SK-N-SH (cell line): ENCODE data around the gene DNMT3A. TPM values are rescaled to one million over a fixed set of nuclear protein-coding genes. Genes with fewer than 3 reads are reported as not detected.

ENCODE experiments used
- CTCF ChIA-PET: fragments of 300-600, 350-600 bp; formaldehyde crosslinking; extraction: SDS; loops from one replicate; lab custom pipeline; 2021; lab: Yijun Ruan, JAX
- POLR2A ChIA-PET: fragments of 350-600 bp; sonication (Branson Sonifier 250); formaldehyde crosslinking; extraction: SDS; loops from one replicate; lab custom pipeline; 2020; ENCODE audit warnings: antibody characterized with exemption, inconsistent platforms; lab: Yijun Ruan, JAX
- DNase-seq: peaks from one replicate; pipeline ENCODE4 v3.0.0; 2012
- H2AFZ ChIP-seq: fragments of 200-600 bp; sonication (generic); 2 replicates; pipeline ENCODE4 v1.8.1; 2016; ENCODE audit warnings: antibody characterized with exemption, mild to moderate bottlenecking, low read depth
- H3F3A ChIP-seq: fragments of 200-600 bp; sonication (generic); replicated peaks from 2 replicates; pipeline ENCODE3; 2016; ENCODE audit warnings: antibody characterized with exemption, mild to moderate bottlenecking; ENCODE audit not compliant: insufficient read depth
- H3K27ac ChIP-seq, 2 experiments: fragments of 200-500 bp in 1 of 2; fragments of 200-600 bp in 1 of 2; sonication (Bioruptor generic) in 1 of 2; sonication (generic), shearing (Covaris generic) in 1 of 2; 2 replicates each; pipeline versions ENCODE4 v1.5.1 to v1.6.1; 2014 to 2016; ENCODE audit warnings: low read depth in 2 of 2, inconsistent platforms in 1 of 2, low read length in 1 of 2, mild to moderate bottlenecking in 1 of 2, mixed read lengths in 1 of 2
- H3K27me3 ChIP-seq: fragments of 200-600 bp; sonication (generic), shearing (Covaris generic); 2 replicates; pipeline ENCODE4 v1.6.1; 2016; ENCODE audit warnings: mixed run types; ENCODE audit not compliant: insufficient read depth
- H3K36me3 ChIP-seq, 2 experiments: fragments of 200-500 bp in 1 of 2; fragments of 200-600 bp in 1 of 2; sonication (Bioruptor generic) in 1 of 2; sonication (generic) in 1 of 2; replicated peaks in 1 of 2; 2 replicates each; pipeline versions ENCODE3 to v1.5.1; 2014 to 2016; ENCODE audit warnings: low read length in 1 of 2, mild to moderate bottlenecking in 1 of 2; ENCODE audit not compliant: insufficient read depth in 2 of 2, control insufficient read depth in 1 of 2
- H3K4me1 ChIP-seq, 2 experiments: fragments of 200-500 bp in 1 of 2; fragments of 200-600 bp in 1 of 2; sonication (Bioruptor generic) in 1 of 2; sonication (generic), shearing (Covaris generic) in 1 of 2; 2 replicates each; pipeline versions ENCODE4 v1.5.1 to v1.6.1; 2014 to 2016; ENCODE audit warnings: low read depth in 1 of 2, low read length in 1 of 2, mixed run types in 1 of 2; ENCODE audit not compliant: insufficient read depth in 2 of 2, control insufficient read depth in 1 of 2
- H3K4me2 ChIP-seq: fragments of 200-600 bp; sonication (generic), shearing (Covaris generic); 2 replicates; pipeline ENCODE4 v1.6.1; 2017; ENCODE audit warnings: mixed run types
- H3K4me3 ChIP-seq, 2 experiments: fragments of 200-500 bp in 1 of 2; fragments of 200-600 bp in 1 of 2; sonication (Bioruptor generic) in 1 of 2; sonication (generic), shearing (Covaris generic) in 1 of 2; 2 replicates each; pipeline versions ENCODE4 v1.5.1 to v1.8.1; 2014 to 2016; ENCODE audit warnings: low read depth in 2 of 2, inconsistent platforms in 1 of 2, low read length in 1 of 2, mild to moderate bottlenecking in 1 of 2, mixed read lengths in 1 of 2, moderate library complexity in 1 of 2
- H3K79me2 ChIP-seq: fragments of 200-600 bp; sonication (generic); 2 replicates; pipeline ENCODE4 v1.8.1; 2017; ENCODE audit warnings: mild to moderate bottlenecking; ENCODE audit not compliant: insufficient read depth
- H3K9ac ChIP-seq: fragments of 200-600 bp; sonication (generic); 2 replicates; pipeline ENCODE4 v1.6.1; 2017; ENCODE audit warnings: mixed run types
- H3K9me2 ChIP-seq: fragments of 200-600 bp; sonication (generic); 2 replicates; pipeline ENCODE4 v1.6.1; 2017; ENCODE audit warnings: mixed run types
- H3K9me3 ChIP-seq: fragments of 200-600 bp; sonication (generic); 2 replicates; pipeline ENCODE4 v1.6.1; 2017; ENCODE audit warnings: mixed run types, mild to moderate bottlenecking, moderate library complexity
- H4K20me1 ChIP-seq: fragments of 200-600 bp; sonication (generic); 2 replicates; pipeline ENCODE4 v1.6.1; 2017; ENCODE audit warnings: mild to moderate bottlenecking, mixed run types; ENCODE audit not compliant: insufficient read depth
- FOXJ3 ChIP-seq: sonication (generic); formaldehyde crosslinking; IDR thresholded peaks from 2 replicates; pipeline ENCODE4 v1.5.1; 2020; ENCODE audit warnings: mild to moderate bottlenecking, missing genetic modification reagents
- GABPA ChIP-seq: IDR thresholded peaks from 2 replicates; pipeline ENCODE4 v1.4.0; 2012; ENCODE audit warnings: low read depth, mild to moderate bottlenecking
- GATA2 ChIP-seq: sonication (generic); formaldehyde crosslinking; IDR thresholded peaks from 2 replicates; pipeline ENCODE4 v1.5.0; 2020; ENCODE audit warnings: mild to moderate bottlenecking, missing genetic modification reagents
- NRF1 ChIP-seq: IDR thresholded peaks from 2 replicates; pipeline ENCODE4 v1.6.1; 2012; ENCODE audit warnings: low read depth, mild to moderate bottlenecking, low read length
- POLR2AphosphoS5 ChIP-seq: IDR thresholded peaks from 2 replicates; pipeline ENCODE4 v1.6.1; 2012; ENCODE audit warnings: low read depth, low read length
- SIN3A ChIP-seq: IDR thresholded peaks from 2 replicates; pipeline ENCODE4 v1.6.1; 2012; ENCODE audit warnings: low read depth, mild to moderate bottlenecking, low read length, moderate library complexity, borderline replicate concordance
- SMC3 ChIP-seq: IDR thresholded peaks from 2 replicates; pipeline ENCODE4 v1.6.1; 2012; ENCODE audit warnings: low read depth, low read length, improper control_type of control experiment
- TAF1 ChIP-seq: IDR thresholded peaks from 2 replicates; pipeline ENCODE4 v1.6.1; 2012; ENCODE audit warnings: low read depth, mild to moderate bottlenecking, low read length, moderate library complexity, borderline replicate concordance
- YY1 ChIP-seq: IDR thresholded peaks from 2 replicates; pipeline ENCODE4 v1.4.0; 2012; ENCODE audit warnings: low read depth, mild to moderate bottlenecking
- WGBS: methylation state at CpG from one replicate; pipeline ENCODE4 v1.1.6; 2017; ENCODE audit warnings: low lambda C conversion rate; 5-methylcytosine and 5-hydroxymethylcytosine counted together
- polyA plus RNA-seq, 3 experiments: library from polyadenylated mRNA; depleted of rRNA; stranded (reverse); fragments of >200 nt; gene quantifications; 2 replicates each; pipeline ENCODE4 v1.2.3, GENCODE V29; 2012
- TF ChIP-seq, protein P1 (sequence below): IDR thresholded peaks from 2 replicates; pipeline ENCODE4 v1.4.0; 2012; ENCODE audit warnings: low read depth, borderline replicate concordance
- TF ChIP-seq, protein P2 (sequence below): IDR thresholded peaks from 2 replicates; pipeline ENCODE4; 2012
- TF ChIP-seq, protein P3 (sequence below): fragments of 150-350 bp; IDR thresholded peaks from 2 replicates; pipeline ENCODE4 v1.6.1; 2016; ENCODE audit warnings: mild to moderate bottlenecking, low read depth, low read length

Gene DNMT3A
- polyA plus RNA-seq, 1 of the 3 experiments (the other 2 are of a cell fraction): 5.6 TPM

DNA sequence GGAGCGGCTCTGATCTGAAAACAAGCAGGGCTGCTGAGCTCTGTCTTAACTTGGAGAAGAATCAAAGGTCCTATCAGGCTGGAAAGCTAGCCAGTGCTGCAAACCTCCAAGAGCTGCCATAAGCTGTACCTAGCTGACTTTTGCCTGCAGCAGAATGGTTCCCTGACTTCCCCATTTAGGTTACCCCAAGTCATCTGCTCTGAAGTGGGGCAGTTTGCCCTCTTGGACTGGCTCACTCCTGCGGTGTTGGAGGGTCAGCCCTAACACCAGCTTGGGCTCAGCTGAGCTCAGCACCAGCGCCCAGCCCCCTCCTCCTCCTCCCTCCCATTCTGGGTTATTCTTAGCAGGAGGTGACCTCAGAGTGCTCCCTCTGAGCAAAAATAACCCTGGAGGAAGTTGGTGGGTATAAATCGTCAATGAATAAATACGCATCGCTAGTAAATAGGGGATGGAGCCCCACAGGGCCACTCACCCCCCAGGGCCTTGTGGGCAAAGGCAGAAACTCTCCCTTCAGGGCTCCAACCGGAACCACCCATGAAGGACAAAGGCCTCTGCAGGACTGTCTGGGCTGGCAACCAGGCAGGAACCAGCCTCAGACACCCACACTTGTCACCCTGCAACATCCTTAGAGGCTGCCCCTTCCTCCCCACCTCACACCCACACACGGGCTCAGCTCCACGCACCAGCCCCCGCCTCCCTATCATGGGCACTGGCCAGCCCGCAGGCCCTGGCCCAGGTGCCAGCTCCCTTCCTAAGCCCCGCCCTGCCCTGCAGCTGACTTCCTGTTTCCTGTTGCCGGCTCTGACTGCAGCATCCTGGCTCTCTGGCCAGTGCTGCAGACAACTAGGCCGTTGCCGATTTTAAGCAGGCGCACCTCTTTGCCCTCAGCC, 46.9 kb downstream of the DNMT3A start (continued):
- TF ChIP-seq, protein P1, sequence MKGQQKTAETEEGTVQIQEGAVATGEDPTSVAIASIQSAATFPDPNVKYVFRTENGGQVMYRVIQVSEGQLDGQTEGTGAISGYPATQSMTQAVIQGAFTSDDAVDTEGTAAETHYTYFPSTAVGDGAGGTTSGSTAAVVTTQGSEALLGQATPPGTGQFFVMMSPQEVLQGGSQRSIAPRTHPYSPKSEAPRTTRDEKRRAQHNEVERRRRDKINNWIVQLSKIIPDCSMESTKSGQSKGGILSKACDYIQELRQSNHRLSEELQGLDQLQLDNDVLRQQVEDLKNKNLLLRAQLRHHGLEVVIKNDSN: peak; percentile 61; the same call in 1 of the 2 replicates
- TF ChIP-seq SIN3A: no peak
- peak; percentile 49; the same call in 1 of the 2 replicates for TF ChIP-seq TAF1
- TF ChIP-seq GATA2: no peak
- TF ChIP-seq, protein P2, sequence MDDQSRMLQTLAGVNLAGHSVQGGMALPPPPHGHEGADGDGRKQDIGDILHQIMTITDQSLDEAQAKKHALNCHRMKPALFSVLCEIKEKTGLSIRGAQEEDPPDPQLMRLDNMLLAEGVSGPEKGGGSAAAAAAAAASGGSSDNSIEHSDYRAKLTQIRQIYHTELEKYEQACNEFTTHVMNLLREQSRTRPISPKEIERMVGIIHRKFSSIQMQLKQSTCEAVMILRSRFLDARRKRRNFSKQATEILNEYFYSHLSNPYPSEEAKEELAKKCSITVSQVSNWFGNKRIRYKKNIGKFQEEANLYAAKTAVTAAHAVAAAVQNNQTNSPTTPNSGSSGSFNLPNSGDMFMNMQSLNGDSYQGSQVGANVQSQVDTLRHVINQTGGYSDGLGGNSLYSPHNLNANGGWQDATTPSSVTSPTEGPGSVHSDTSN: no peak
- TF ChIP-seq, protein P3, sequence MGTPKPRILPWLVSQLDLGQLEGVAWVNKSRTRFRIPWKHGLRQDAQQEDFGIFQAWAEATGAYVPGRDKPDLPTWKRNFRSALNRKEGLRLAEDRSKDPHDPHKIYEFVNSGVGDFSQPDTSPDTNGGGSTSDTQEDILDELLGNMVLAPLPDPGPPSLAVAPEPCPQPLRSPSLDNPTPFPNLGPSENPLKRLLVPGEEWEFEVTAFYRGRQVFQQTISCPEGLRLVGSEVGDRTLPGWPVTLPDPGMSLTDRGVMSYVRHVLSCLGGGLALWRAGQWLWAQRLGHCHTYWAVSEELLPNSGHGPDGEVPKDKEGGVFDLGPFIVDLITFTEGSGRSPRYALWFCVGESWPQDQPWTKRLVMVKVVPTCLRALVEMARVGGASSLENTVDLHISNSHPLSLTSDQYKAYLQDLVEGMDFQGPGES: no peak
- TF ChIP-seq SMC3: no peak; the same call in 1 of the 2 replicates
- peak; percentile 74 for TF ChIP-seq POLR2AphosphoS5
- no peak for TF ChIP-seq YY1
- TF ChIP-seq NRF1: no peak
- no peak; the same call in 1 of the 2 replicates for TF ChIP-seq FOXJ3 (CRISPR knock-in tag)
- TF ChIP-seq, all 33 proteins: peak for 9

DNA sequence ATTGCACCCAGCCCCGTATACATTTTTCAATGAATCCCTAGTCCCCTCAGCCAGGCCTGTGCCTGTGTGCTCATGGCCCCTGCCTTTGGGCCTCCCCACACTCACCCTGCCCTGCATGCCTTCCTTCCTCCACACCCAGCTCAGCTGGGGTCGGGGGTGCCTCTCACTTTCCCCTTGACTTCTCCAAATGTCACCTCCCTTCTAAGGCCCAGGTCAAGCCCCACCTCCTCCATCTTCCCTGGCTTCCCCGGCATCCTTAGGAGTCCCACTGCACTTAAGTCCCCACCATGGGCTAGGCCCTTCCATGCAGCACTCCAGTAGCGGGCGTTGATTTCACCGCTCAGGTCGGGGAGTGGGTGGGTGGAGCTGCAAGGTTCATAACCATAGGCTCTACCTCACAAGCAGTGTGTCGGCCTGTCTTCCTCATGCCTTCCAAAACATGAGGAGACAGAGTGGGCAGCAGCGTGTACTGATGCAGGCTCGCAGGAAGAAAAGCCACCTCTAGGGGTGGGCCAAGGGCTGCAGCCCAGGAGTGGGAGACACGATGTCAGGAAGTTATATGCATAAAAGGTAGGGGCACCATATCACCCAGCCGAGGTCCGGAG, 47.7 kb downstream of the DNMT3A start:
- Histone ChIP-seq H3K36me3 (peaks cover 0 to 8% of the 10 kb centered on the region in 2 experiments), H3K9me3 (no peaks in the 10 kb centered on the region), H2AFZ (no peak overlapping the region), H4K20me1 (no peaks in the 10 kb centered on the region), H3K27me3 (no peaks in the 10 kb centered on the region), H3K4me2 (no peak overlapping the region), H3K27ac (peak overlapping the region in 1 of 2 experiments; percentile 94; a peak in 2 of 4 replicates), H3K9me2 (no peaks in the 10 kb centered on the region), H3F3A (no peaks in the 10 kb centered on the region), H3K9ac (no peak overlapping the region), H3K4me1 (peaks cover 38 to 72% of the 10 kb centered on the region in 2 experiments; a peak in 3 of 4 replicates), H3K79me2 (no peaks in the 10 kb centered on the region), H3K4me3 (no peak overlapping the region)
- TF ChIP-seq TAF1 (no peak), GABPA (no peak)
- ChIA-PET POLR2A (interaction anchor here (1.2 to 2.1 kb wide), 8 partner anchors 11 to 65 kb away, joined by 3 to 9 read pairs (median 6); no protein-coding TSS in a partner anchor), CTCF (interaction anchor here (0.9 to 3.0 kb wide), 12 partner anchors 10 to 68 kb away, joined by 3 to 11 read pairs (median 4); partner anchors contain the start of gene DNMT3A)
- WGBS: 96% methylated on average over 13 of the region's 13 CpGs
- no peak for DNase-seq
